CD14-positive monocyte (primary cell): ENCODE measurements around the gene ST8SIA1. TPM values are rescaled to one million over a fixed set of nuclear protein-coding genes. Genes with fewer than 3 reads are reported as not detected.

ENCODE experiments used
- DNase-seq, 3 donors: peaks; one replicate each; pipeline ENCODE4 v3.0.0-alpha.2; 2011 to 2022
- H2AFZ ChIP-seq: 2 replicates; pipeline ENCODE4 v1.6.0; 2012; ENCODE audit warnings: mild to moderate bottlenecking, low read depth, low read length, inconsistent platforms; ENCODE audit not compliant: insufficient read depth, poor library complexity, severe bottlenecking
- H3K27ac ChIP-seq, 2 donors: 1 replicate in 1 of 2; 2 replicates in 1 of 2; pipeline ENCODE4 v1.5.1; 2012 to 2013; ENCODE audit warnings: low read length in 2 of 2, control low read depth in 1 of 2, inconsistent platforms in 1 of 2, low read depth in 1 of 2, mild to moderate bottlenecking in 1 of 2
- H3K27me3 ChIP-seq, 2 donors: one replicate each; pipeline versions ENCODE4 v1.6.0 to v1.6.1; 2011 to 2013; ENCODE audit warnings: low read length in 2 of 2; ENCODE audit not compliant: control insufficient read depth in 2 of 2, insufficient read depth in 2 of 2
- H3K36me3 ChIP-seq, 2 donors: replicated peaks in 1 of 2; 1 replicate in 1 of 2; 2 replicates in 1 of 2; pipeline versions ENCODE4 v1.5.1 to v1.6.1; 2012 to 2013; ENCODE audit warnings: low read length in 2 of 2, control low read depth in 1 of 2, inconsistent platforms in 1 of 2, mild to moderate bottlenecking in 1 of 2; ENCODE audit not compliant: insufficient read depth in 2 of 2, control insufficient read depth in 1 of 2
- H3K4me1 ChIP-seq, 2 donors: 1 replicate in 1 of 2; 2 replicates in 1 of 2; pipeline versions ENCODE4 v1.5.1 to v1.6.1; 2012 to 2013; ENCODE audit warnings: low read length in 2 of 2, control low read depth in 1 of 2, inconsistent platforms in 1 of 2, mild to moderate bottlenecking in 1 of 2, moderate library complexity in 1 of 2; ENCODE audit not compliant: insufficient read depth in 2 of 2, control insufficient read depth in 1 of 2
- H3K4me2 ChIP-seq: replicated peaks from 2 replicates; pipeline ENCODE3; 2012; ENCODE audit warnings: low read length, moderate library complexity, mild to moderate bottlenecking; ENCODE audit not compliant: poor library complexity, severe bottlenecking; ENCODE audit errors: extremely low read depth
- H3K4me3 ChIP-seq, 3 experiments: fragments of 200-600 bp in 1 of 3; sonication (generic) in 1 of 3; replicated peaks in 1 of 3; 1 replicate in 2 of 3; 2 replicates in 1 of 3; pipeline ENCODE4 v1.5.1; 2011 to 2013; ENCODE audit warnings: low read length in 3 of 3, mild to moderate bottlenecking in 3 of 3, control low read depth in 2 of 3, low read depth in 2 of 3, inconsistent platforms in 1 of 3, moderate library complexity in 1 of 3
- H3K79me2 ChIP-seq: 2 replicates; pipeline ENCODE4 v1.6.0; 2012; ENCODE audit warnings: mild to moderate bottlenecking, control low read depth, inconsistent platforms, low read length, moderate library complexity; ENCODE audit not compliant: insufficient read depth
- H3K9ac ChIP-seq: 2 replicates; pipeline ENCODE4 v1.6.0; 2017; ENCODE audit warnings: low read length, mild to moderate bottlenecking; ENCODE audit not compliant: insufficient read depth, poor library complexity, severe bottlenecking
- H3K9me3 ChIP-seq, 2 donors: replicated peaks in 1 of 2; 1 replicate in 1 of 2; 2 replicates in 1 of 2; pipeline versions ENCODE4 v1.5.1 to v1.6.1; 2012 to 2013; ENCODE audit warnings: low read length in 2 of 2, control low read depth in 1 of 2; ENCODE audit not compliant: control insufficient read depth in 1 of 2, insufficient read depth in 1 of 2
- H4K20me1 ChIP-seq: 2 replicates; pipeline ENCODE4 v1.6.0; 2012; ENCODE audit warnings: mild to moderate bottlenecking, low read length, control low read depth, moderate library complexity; ENCODE audit not compliant: insufficient read depth
- H3K27ac Mint-ChIP-seq, 7 donors: one replicate each; pipeline ENCODE4 v1.8.0; 2020; ENCODE audit warnings: mild to moderate bottlenecking in 7 of 7, mixed read lengths in 7 of 7, moderate library complexity in 6 of 7, inconsistent platforms in 2 of 7
- H3K27me3 Mint-ChIP-seq, 3 donors: one replicate each; pipeline ENCODE4 v1.8.0; 2021 to 2022; ENCODE audit warnings: low read depth in 3 of 3, mild to moderate bottlenecking in 3 of 3, mixed read lengths in 3 of 3, moderate library complexity in 3 of 3, inconsistent platforms in 1 of 3
- H3K36me3 Mint-ChIP-seq, 2 donors: one replicate each; pipeline ENCODE4 v1.8.0; 2020; ENCODE audit warnings: mixed read lengths in 2 of 2, inconsistent platforms in 1 of 2, mild to moderate bottlenecking in 1 of 2
- H3K4me1 Mint-ChIP-seq: one replicate; pipeline ENCODE4 v1.8.0; 2020; ENCODE audit warnings: mild to moderate bottlenecking, mixed read lengths
- H3K4me3 Mint-ChIP-seq, 2 donors: one replicate each; pipeline ENCODE4 v1.8.0; 2020; ENCODE audit warnings: mild to moderate bottlenecking in 2 of 2, mixed read lengths in 2 of 2, moderate library complexity in 1 of 2
- H3K9me3 Mint-ChIP-seq, 7 donors: one replicate each; pipeline ENCODE4 v1.8.0; 2020 to 2022; ENCODE audit warnings: mixed read lengths in 7 of 7, mild to moderate bottlenecking in 6 of 7, moderate library complexity in 6 of 7, inconsistent platforms in 2 of 7
- CTCF ChIP-seq: fragments of 200-600 bp; IDR thresholded peaks from one replicate; pipeline ENCODE4 v1.8.0; 2022; ENCODE audit warnings: antibody characterized with exemption, mild to moderate bottlenecking
- WGBS: methylation state at CpG from one replicate; pipeline ENCODE4 v1.1.5; 2013; ENCODE audit warnings: missing lambda C conversion rate; ENCODE audit not compliant: insufficient coverage; 5-methylcytosine and 5-hydroxymethylcytosine counted together
- intact Hi-C, 2 donors: fragments of 100-400 bp; cut with micrococcal nuclease; formaldehyde crosslinking; loops; one replicate each; pipeline versions ENCODE4 v1.15.0 to v1.15.1; 2023
- polyA plus RNA-seq, 3 donors: library from polyadenylated mRNA; depleted of rRNA in 1 of 3; unstranded in 2 of 3; stranded (reverse) in 1 of 3; fragments of 300-500 nt in 2 of 3; fragments of >200 nt in 1 of 3; fragmentation: Illumina TruSeq in 2 of 3; gene quantifications; 1 replicate in 2 of 3; 2 replicates in 1 of 3; pipeline ENCODE4 v1.2.3, GENCODE V29; 2012 to 2021

ST8SIA1 gene
- polyA plus RNA-seq, 3 donors, result not detected

- H3K27ac ChIP-seq, result no peak overlapping the region
Observed at GRCh38 chr12:22289250-22289649, 45.3 kb downstream of the ST8SIA1 start.

GRCh38 chr12:22287776-22288621, 46.5 kb downstream of the ST8SIA1 start:
- H3K4me1 ChIP-seq, result peaks cover 0 to 4% of the 10 kb centered on the region in 2 donors
- DNase-seq, result peak in 1 of 3 donors; percentile 7
- WGBS, result 28% methylated on average over 8 of the region's 11 CpGs
- intact Hi-C loops, result no loop called here
- no peaks in the 10 kb centered on the region for H3K36me3 Mint-ChIP-seq
- no peaks in the 10 kb centered on the region for H4K20me1 ChIP-seq
- peak overlapping the region in 1 of 2 donors; percentile 17 for H3K4me3 Mint-ChIP-seq
- H3K4me3 ChIP-seq, result no peak overlapping the region
- no peak overlapping the region for H3K27ac Mint-ChIP-seq
- TF ChIP-seq CTCF, result no peak
- no peaks in the 10 kb centered on the region for H3K79me2 ChIP-seq
- H2AFZ ChIP-seq, result peak overlapping the region; percentile 26
- H3K9me3 ChIP-seq, result no peaks in the 10 kb centered on the region
- peaks cover 0 to 3% (median 0%) of the 10 kb centered on the region in 7 donors for H3K9me3 Mint-ChIP-seq
- peaks cover 10% of the 10 kb centered on the region for H3K4me1 Mint-ChIP-seq
- H3K27me3 Mint-ChIP-seq, result peaks cover 6 to 12% (median 12%) of the 10 kb centered on the region in 3 donors
- H3K4me2 ChIP-seq, result no peak overlapping the region
- peaks cover 4 to 9% of the 10 kb centered on the region in 2 donors for H3K27me3 ChIP-seq
- no peaks in the 10 kb centered on the region for H3K36me3 ChIP-seq
- no peak overlapping the region for H3K9ac ChIP-seq
- H3K27ac ChIP-seq, result no peak overlapping the region

More at GRCh38 chr12:22289250-22289649, 45.3 kb downstream of the ST8SIA1 start:
- H3K79me2 ChIP-seq, result no peaks in the 10 kb centered on the region
- Mint-ChIP-seq H3K4me1 (peaks cover 10% of the 10 kb centered on the region), H3K27ac (no peak overlapping the region), H3K9me3 (peaks cover 0 to 3% (median 0%) of the 10 kb centered on the region in 7 donors), H3K27me3 (peaks cover 6 to 13% (median 11%) of the 10 kb centered on the region in 3 donors), H3K4me3 (no peak overlapping the region), H3K36me3 (no peaks in the 10 kb centered on the region)
- intact Hi-C loops, result no loop called here
- H3K9me3 ChIP-seq, result no peaks in the 10 kb centered on the region
- no peak overlapping the region for H2AFZ ChIP-seq
- H3K27me3 ChIP-seq, result peaks cover 4 to 5% of the 10 kb centered on the region in 2 donors
- H3K4me1 ChIP-seq, result peaks cover 0 to 4% of the 10 kb centered on the region in 2 donors
- WGBS, result 98% methylated on average over 5 of the region's 6 CpGs
- no peak for DNase-seq
- TF ChIP-seq CTCF, result no peak
- H3K36me3 ChIP-seq, result no peaks in the 10 kb centered on the region
- no peak overlapping the region for H3K4me3 ChIP-seq
- no peak overlapping the region for H3K9ac ChIP-seq
- no peak overlapping the region for H3K4me2 ChIP-seq
- no peaks in the 10 kb centered on the region for H4K20me1 ChIP-seq
